NB4 (cell line): ENCODE measurements around the gene PCP4L1.

Source experiments
- DNase-seq: peaks from one replicate; pipeline ENCODE4 v3.0.0; 2010; ENCODE audit warnings: low read depth
- H3K4me3 ChIP-seq: one replicate; pipeline ENCODE4 v1.5.1; 2011; ENCODE audit warnings: mild to moderate bottlenecking, low read depth, low read length, moderate library complexity
- CTCF ChIP-seq: IDR thresholded peaks from one replicate; pipeline ENCODE4 v1.5.1; 2012; ENCODE audit warnings: low read depth, low read length
- MAX ChIP-seq: IDR thresholded peaks from 2 replicates; pipeline ENCODE4 v1.6.1; 2011; ENCODE audit warnings: low read depth, low read length
- MYC ChIP-seq: IDR thresholded peaks from 2 replicates; pipeline ENCODE4 v1.6.1; 2011; ENCODE audit warnings: low read depth, low read length
- POLR2A ChIP-seq: IDR thresholded peaks from 2 replicates; pipeline ENCODE4 v1.6.1; 2011; ENCODE audit warnings: mild to moderate bottlenecking; ENCODE audit not compliant: insufficient read length; ENCODE audit errors: extremely low read depth

Gene PCP4L1

GRCh38 chr1:161266202-161266601 is 7.7 kb downstream of the PCP4L1 start:
- TF ChIP-seq MAX: no peak
- TF ChIP-seq MYC: no peak
- no peak for TF ChIP-seq CTCF
- no peak for TF ChIP-seq POLR2A
- no peak for DNase-seq

GRCh38 chr1:161266836-161267235 is 8.3 kb downstream of the PCP4L1 start:
- no peak for DNase-seq

More at GRCh38 chr1:161266202-161266601, 7.7 kb downstream of the PCP4L1 start:
- no peak overlapping the region for H3K4me3 ChIP-seq

GRCh38 chr1:161267321-161267720 is 8.8 kb downstream of the PCP4L1 start:
- H3K4me3 ChIP-seq: no peak overlapping the region
- peak; percentile 59 for DNase-seq
- TF ChIP-seq MAX (no peak), POLR2A (no peak), CTCF (no peak), MYC (no peak)

More at GRCh38 chr1:161266836-161267235, 8.3 kb downstream of the PCP4L1 start:
- TF ChIP-seq MAX (no peak), MYC (no peak), POLR2A (no peak), CTCF (no peak)
- no peak overlapping the region for H3K4me3 ChIP-seq

GRCh38 chr1:161273402-161273801 is 14.9 kb downstream of the PCP4L1 start:
- TF ChIP-seq POLR2A (no peak), MAX (no peak), CTCF (no peak), MYC (no peak)
- DNase-seq: no peak
- no peak overlapping the region for H3K4me3 ChIP-seq

- H3K4me3 ChIP-seq: no peak overlapping the region
- TF ChIP-seq POLR2A: no peak
- TF ChIP-seq CTCF: no peak
- no peak for TF ChIP-seq MYC
- no peak for TF ChIP-seq MAX
These were observed 16.3 kb downstream of the PCP4L1 start for GRCh38 chr1:161274874-161275273.

More at GRCh38 chr1:161274874-161275273, 16.3 kb downstream of the PCP4L1 start:
- DNase-seq: no peak
